Spleen (tissue), 7 donors: ENCODE results near the gene PLAAT4.

Source experiments
- POLR2A ChIP-seq, 3 donors: fragments of 450-650 bp; IDR thresholded peaks; one replicate each; pipeline ENCODE4 v1.5.1; 2017; ENCODE audit warnings: antibody characterized with exemption in 3 of 3, mild to moderate bottlenecking in 1 of 3
- TF ChIP-seq, protein P1 (sequence below), 11 experiments: fragments of 200-600 bp in 7 of 11; fragments of 450-650 bp in 4 of 11; sonication (generic) in 4 of 11; IDR thresholded peaks in 8 of 11; conservative IDR thresholded peaks in 3 of 11; 1 replicate in 7 of 11; 2 replicates in 4 of 11; pipeline versions ENCODE4 v1.4.0 to v1.8.0; 2016 to 2021; ENCODE audit warnings: antibody characterized with exemption in 11 of 11, inconsistent platforms in 4 of 11, mild to moderate bottlenecking in 1 of 11
- donor health status: DM: no; HTN: no; CAD: no; lungs with moderate emphysema.
- donor health status: DM: no; HTN: no; CAD: no.
- donor health status: DM: no; HTN: no; CAD: no.

DNA sequence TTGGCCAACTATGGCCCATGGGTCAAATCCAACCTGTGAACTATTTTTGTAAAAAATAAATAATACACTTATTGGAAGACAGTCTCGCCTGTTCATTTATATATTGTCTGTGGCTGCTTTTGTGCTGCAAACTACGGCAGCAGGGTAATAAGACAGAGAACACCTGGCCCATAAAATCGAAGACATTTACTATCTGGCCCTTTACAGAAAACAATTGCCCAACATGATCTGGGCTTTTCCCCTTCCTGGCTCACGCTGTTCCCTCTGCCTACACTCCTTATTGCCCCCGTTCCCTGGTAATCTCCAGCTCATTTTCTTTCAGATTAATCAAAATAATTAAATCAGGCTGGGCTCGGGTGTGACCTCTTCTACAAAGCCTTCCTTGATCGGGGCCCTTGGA, 21.0 kb downstream of the PLAAT4 start:
- TF ChIP-seq, protein P1, sequence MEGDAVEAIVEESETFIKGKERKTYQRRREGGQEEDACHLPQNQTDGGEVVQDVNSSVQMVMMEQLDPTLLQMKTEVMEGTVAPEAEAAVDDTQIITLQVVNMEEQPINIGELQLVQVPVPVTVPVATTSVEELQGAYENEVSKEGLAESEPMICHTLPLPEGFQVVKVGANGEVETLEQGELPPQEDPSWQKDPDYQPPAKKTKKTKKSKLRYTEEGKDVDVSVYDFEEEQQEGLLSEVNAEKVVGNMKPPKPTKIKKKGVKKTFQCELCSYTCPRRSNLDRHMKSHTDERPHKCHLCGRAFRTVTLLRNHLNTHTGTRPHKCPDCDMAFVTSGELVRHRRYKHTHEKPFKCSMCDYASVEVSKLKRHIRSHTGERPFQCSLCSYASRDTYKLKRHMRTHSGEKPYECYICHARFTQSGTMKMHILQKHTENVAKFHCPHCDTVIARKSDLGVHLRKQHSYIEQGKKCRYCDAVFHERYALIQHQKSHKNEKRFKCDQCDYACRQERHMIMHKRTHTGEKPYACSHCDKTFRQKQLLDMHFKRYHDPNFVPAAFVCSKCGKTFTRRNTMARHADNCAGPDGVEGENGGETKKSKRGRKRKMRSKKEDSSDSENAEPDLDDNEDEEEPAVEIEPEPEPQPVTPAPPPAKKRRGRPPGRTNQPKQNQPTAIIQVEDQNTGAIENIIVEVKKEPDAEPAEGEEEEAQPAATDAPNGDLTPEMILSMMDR (IDR thresholded peaks at IDR 0.05 in 8 of 11, conservative IDR thresholded peaks at IDR 0.05 in 3 of 11) = no peak
- TF ChIP-seq POLR2A (IDR thresholded peaks at IDR 0.05) = no peak
